ENCODE measurements around the gene PIK3IP1.

GRCh38 chr22:31275018-31275417, 17.3 kb downstream of the PIK3IP1 start:
- no peak for TF ChIP-seq CTCF (IDR thresholded peaks at IDR 0.05)
- TF ChIP-seq POLR2A (IDR thresholded peaks at IDR 0.05): no peak
- no peak for TF ChIP-seq EP300 (IDR thresholded peaks at IDR 0.05)
